Nephron (organoid): ENCODE data around the gene PPP1R14C.
A peak's percentile ranks its signal among the peaks of the same experiment; 100 is the strongest.

Experiments used
- H3K27ac Mint-ChIP-seq, 3 experiments: 2 replicates each; pipeline ENCODE4 v1.8.0; 2020; ENCODE audit warnings: mixed read lengths in 3 of 3, mild to moderate bottlenecking in 2 of 3, moderate library complexity in 1 of 3
- H3K27me3 Mint-ChIP-seq: 2 replicates; pipeline ENCODE4 v1.8.0; 2021; ENCODE audit warnings: low read depth, mild to moderate bottlenecking, moderate library complexity, mixed read lengths
- H3K36me3 Mint-ChIP-seq: 2 replicates; pipeline ENCODE4 v1.8.0; 2020; ENCODE audit warnings: low read depth, mixed read lengths
- H3K4me1 Mint-ChIP-seq: 2 replicates; pipeline ENCODE4 v1.8.0; 2020; ENCODE audit warnings: mixed read lengths
- H3K4me3 Mint-ChIP-seq, 3 experiments: 2 replicates each; pipeline ENCODE4 v1.8.0; 2020; ENCODE audit warnings: mild to moderate bottlenecking in 3 of 3, mixed read lengths in 3 of 3, moderate library complexity in 2 of 3
- H3K9me3 Mint-ChIP-seq: 2 replicates; pipeline ENCODE4 v1.8.0; 2020; ENCODE audit warnings: mixed read lengths
- CTCF ChIP-seq, 3 experiments: fragments of 200-600 bp; sonication (generic); IDR thresholded peaks; one replicate each; pipeline ENCODE4 v1.5.0; 2021; ENCODE audit warnings: antibody characterized with exemption in 3 of 3; ENCODE audit not compliant: unreplicated experiment in 3 of 3

Gene PPP1R14C

GRCh38 chr6:150245148-150245935, 102.5 kb downstream of the PPP1R14C start:
- Mint-ChIP-seq H3K9me3 (peaks cover 8% of the 10 kb centered on the region), H3K27ac (peak overlapping the region in 1 of 3 experiments; percentile 38), H3K36me3 (peaks cover 18% of the 10 kb centered on the region), H3K4me1 (peaks cover 14% of the 10 kb centered on the region), H3K27me3 (peaks cover 5% of the 10 kb centered on the region), H3K4me3 (no peak overlapping the region)
- no peak for TF ChIP-seq CTCF (IDR thresholded peaks at IDR 0.05; ENCODE audit: unreplicated experiment in 3 of 3)

GRCh38 chr6:150247803-150248202, 105.0 kb downstream of the PPP1R14C start:
- peaks cover 4% of the 10 kb centered on the region for H3K9me3 Mint-ChIP-seq
- peaks cover 22% of the 10 kb centered on the region for H3K36me3 Mint-ChIP-seq
- peaks cover 7% of the 10 kb centered on the region for H3K27me3 Mint-ChIP-seq
- no peak for TF ChIP-seq CTCF (IDR thresholded peaks at IDR 0.05; ENCODE audit: unreplicated experiment in 3 of 3)
- no peak overlapping the region for H3K27ac Mint-ChIP-seq
- peaks cover 29% of the 10 kb centered on the region for H3K4me1 Mint-ChIP-seq
- H3K4me3 Mint-ChIP-seq, result no peak overlapping the region

GRCh38 chr6:150248300-150248699, 105.5 kb downstream of the PPP1R14C start:
- Mint-ChIP-seq H3K4me3 (no peak overlapping the region), H3K27me3 (peaks cover 11% of the 10 kb centered on the region), H3K36me3 (peaks cover 22% of the 10 kb centered on the region), H3K9me3 (peaks cover 4% of the 10 kb centered on the region), H3K27ac (no peak overlapping the region), H3K4me1 (peaks cover 34% of the 10 kb centered on the region)
- TF ChIP-seq CTCF (IDR thresholded peaks at IDR 0.05; ENCODE audit: unreplicated experiment in 3 of 3), result no peak

GRCh38 chr6:150249261-150249660, 106.4 kb downstream of the PPP1R14C start:
- H3K4me1 Mint-ChIP-seq, result peaks cover 41% of the 10 kb centered on the region
- H3K9me3 Mint-ChIP-seq, result peaks cover 4% of the 10 kb centered on the region
- peaks cover 22% of the 10 kb centered on the region for H3K36me3 Mint-ChIP-seq
- no peak overlapping the region for H3K4me3 Mint-ChIP-seq
- peaks cover 11% of the 10 kb centered on the region for H3K27me3 Mint-ChIP-seq
- no peak for TF ChIP-seq CTCF (IDR thresholded peaks at IDR 0.05; ENCODE audit: unreplicated experiment in 3 of 3)
- no peak overlapping the region for H3K27ac Mint-ChIP-seq

- peak overlapping the region in 2 of 3 experiments; percentile 4 to 16 for H3K27ac Mint-ChIP-seq
- H3K4me1 Mint-ChIP-seq, result peaks cover 37% of the 10 kb centered on the region
- H3K4me3 Mint-ChIP-seq, result no peak overlapping the region
- peaks cover 12% of the 10 kb centered on the region for H3K27me3 Mint-ChIP-seq
- no peak for TF ChIP-seq CTCF (IDR thresholded peaks at IDR 0.05; ENCODE audit: unreplicated experiment in 3 of 3)
- H3K9me3 Mint-ChIP-seq, result peaks cover 4% of the 10 kb centered on the region
- H3K36me3 Mint-ChIP-seq, result peaks cover 22% of the 10 kb centered on the region
Observed at GRCh38 chr6:150250826-150251225, 108.0 kb downstream of the PPP1R14C start.
